H1 (cell line): ENCODE measurements around the gene UBD. TPM values are rescaled to one million over a fixed set of nuclear protein-coding genes. Genes with fewer than 3 reads are reported as not detected.
A peak's percentile ranks its signal among the peaks of the same experiment; 100 is the strongest.

Source experiments
- CTCF ChIA-PET: fragments of 300-600 bp; sonication (Branson Sonifier 250); formaldehyde crosslinking; loops from one replicate; lab custom pipeline; 2021; ENCODE audit not compliant: partially characterized antibody; lab: Charles Lee
- POLR2A ChIA-PET: fragments of 300-600 bp; sonication (Branson Sonifier 250); formaldehyde crosslinking; loops from one replicate; lab custom pipeline; 2021; ENCODE audit warnings: inconsistent platforms; ENCODE audit not compliant: partially characterized antibody; lab: Charles Lee
- DNase-seq, 2 experiments: peaks; one replicate each; pipeline versions ENCODE4 v3.0.0 to v3.0.0-alpha.2; 2010 to 2022; ENCODE audit warnings: low spot score in 2 of 2, low read depth in 1 of 2, mixed read lengths in 1 of 2
- FAIRE-seq: peaks from 2 replicates; lab custom pipeline; 2011; peaks lifted over from hg19 to GRCh38; lab: Jason Lieb, UNC
- H2AFZ ChIP-seq: 2 replicates; pipeline ENCODE4 v1.8.1; 2012; ENCODE audit warnings: low read length, inconsistent platforms
- H2AK5ac ChIP-seq: 2 replicates; pipeline ENCODE4 v1.6.1; 2013; ENCODE audit warnings: low read depth, low read length
- H2BK120ac ChIP-seq: replicated peaks from 2 replicates; pipeline ENCODE3; 2013; ENCODE audit warnings: low read depth, low read length, inconsistent platforms
- H2BK12ac ChIP-seq: 2 replicates; pipeline ENCODE4 v1.6.1; 2013; ENCODE audit warnings: low read depth, low read length
- H2BK15ac ChIP-seq: 2 replicates; pipeline ENCODE4 v1.6.1; 2013; ENCODE audit warnings: low read length
- H2BK20ac ChIP-seq: 2 replicates; pipeline ENCODE4 v1.6.1; 2013; ENCODE audit warnings: low read length
- H2BK5ac ChIP-seq: 2 replicates; pipeline ENCODE4 v1.6.1; 2013; ENCODE audit warnings: low read depth, low read length
- H3K14ac ChIP-seq: 2 replicates; pipeline ENCODE4 v1.6.1; 2013; ENCODE audit warnings: inconsistent platforms; ENCODE audit not compliant: insufficient read length
- H3K18ac ChIP-seq: 2 replicates; pipeline ENCODE4 v1.6.1; 2013; ENCODE audit warnings: low read length; ENCODE audit errors: extremely low read depth
- H3K23ac ChIP-seq: 2 replicates; pipeline ENCODE4 v1.6.1; 2013; ENCODE audit warnings: inconsistent platforms; ENCODE audit not compliant: insufficient read length
- H3K23me2 ChIP-seq: 2 replicates; pipeline ENCODE4 v1.6.1; 2013; ENCODE audit warnings: low read depth, low read length
- H3K27ac ChIP-seq: 2 replicates; pipeline ENCODE4 v1.6.1; 2011; ENCODE audit warnings: low read depth, low read length, inconsistent platforms
- H3K27me3 ChIP-seq, 4 experiments: replicated peaks in 1 of 4; 1 replicate in 1 of 4; 2 replicates in 3 of 4; pipeline versions ENCODE4 v1.6.1 to v1.8.1; 2011 to 2013; ENCODE audit warnings: low read length in 3 of 4, mild to moderate bottlenecking in 3 of 4, inconsistent platforms in 2 of 4, mixed read lengths in 2 of 4, moderate library complexity in 1 of 4; ENCODE audit not compliant: control insufficient read depth in 3 of 4, insufficient read depth in 3 of 4; ENCODE audit errors: extremely low read depth in 1 of 4
- H3K36me3 ChIP-seq, 4 experiments: 2 replicates each; pipeline versions ENCODE4 v1.6.1 to v1.8.1; 2011 to 2013; ENCODE audit warnings: mild to moderate bottlenecking in 4 of 4, low read length in 3 of 4, moderate library complexity in 2 of 4, control low read depth in 1 of 4, inconsistent platforms in 1 of 4; ENCODE audit not compliant: insufficient read depth in 4 of 4, control insufficient read depth in 2 of 4
- H3K4ac ChIP-seq: replicated peaks from 2 replicates; pipeline ENCODE3; 2013; ENCODE audit warnings: low read length, low read depth, mixed read lengths, inconsistent platforms; ENCODE audit not compliant: insufficient read length
- H3K4me1 ChIP-seq, 4 experiments: replicated peaks in 1 of 4; 1 replicate in 1 of 4; 2 replicates in 3 of 4; pipeline versions ENCODE4 v1.6.1 to v1.8.1; 2011 to 2013; ENCODE audit warnings: low read length in 3 of 4, inconsistent platforms in 2 of 4, mixed read lengths in 1 of 4; ENCODE audit not compliant: insufficient read depth in 4 of 4, control insufficient read depth in 3 of 4
- H3K4me2 ChIP-seq, 2 experiments: 2 replicates each; pipeline versions ENCODE4 v1.6.1 to v1.8.1; 2011 to 2013; ENCODE audit warnings: low read depth in 2 of 2, low read length in 2 of 2, control low read depth in 1 of 2, inconsistent platforms in 1 of 2, mild to moderate bottlenecking in 1 of 2; ENCODE audit not compliant: insufficient read depth in 1 of 2
- H3K4me3 ChIP-seq, 4 experiments: fragments of 200-600, 300-600 bp in 1 of 4; sonication (generic), shearing (Covaris generic), sonication (Bioruptor Twin) in 1 of 4; 2 replicates each; pipeline versions ENCODE4 v1.5.1 to v1.8.1; 2011 to 2016; ENCODE audit warnings: low read length in 4 of 4, low read depth in 3 of 4, control low read depth in 2 of 4, inconsistent platforms in 2 of 4, mild to moderate bottlenecking in 2 of 4, mixed read lengths in 1 of 4, moderate library complexity in 1 of 4; ENCODE audit not compliant: insufficient read depth in 2 of 4; ENCODE audit errors: extremely low read depth in 1 of 4
- H3K56ac ChIP-seq: replicated peaks from 2 replicates; pipeline ENCODE3; 2013; ENCODE audit warnings: low read depth, mild to moderate bottlenecking, mixed read lengths, low read length, inconsistent platforms; ENCODE audit not compliant: insufficient read length
- H3K79me1 ChIP-seq: 2 replicates; pipeline ENCODE4 v1.6.1; 2013; ENCODE audit warnings: low read depth, low read length, control low read depth
- H3K79me2 ChIP-seq, 2 experiments: 2 replicates each; pipeline versions ENCODE4 v1.6.1 to v1.8.1; 2012 to 2013; ENCODE audit warnings: low read length in 2 of 2, mild to moderate bottlenecking in 2 of 2, inconsistent platforms in 1 of 2; ENCODE audit not compliant: insufficient read depth in 2 of 2, control insufficient read depth in 1 of 2
- H3K9ac ChIP-seq, 4 experiments: replicated peaks in 1 of 4; 1 replicate in 1 of 4; 2 replicates in 3 of 4; pipeline versions ENCODE4 v1.6.1 to v1.8.1; 2011 to 2013; ENCODE audit warnings: low read depth in 3 of 4, low read length in 3 of 4, control low read depth in 2 of 4, mild to moderate bottlenecking in 2 of 4, moderate library complexity in 2 of 4, inconsistent platforms in 1 of 4; ENCODE audit errors: extremely low read depth in 1 of 4
- H3K9me3 ChIP-seq, 2 experiments: 2 replicates each; pipeline versions ENCODE4 v1.6.1 to v1.8.1; 2012 to 2013; ENCODE audit warnings: mild to moderate bottlenecking in 2 of 2, moderate library complexity in 2 of 2, control low read depth in 1 of 2, inconsistent platforms in 1 of 2, low read depth in 1 of 2, low read length in 1 of 2, mixed read lengths in 1 of 2; ENCODE audit not compliant: insufficient read depth in 2 of 2
- H4K20me1 ChIP-seq, 2 experiments: replicated peaks in 1 of 2; 2 replicates each; pipeline versions ENCODE3 to v1.8.1; 2011 to 2013; ENCODE audit warnings: inconsistent platforms in 2 of 2, low read length in 2 of 2, mild to moderate bottlenecking in 1 of 2; ENCODE audit not compliant: insufficient read depth in 2 of 2, control insufficient read depth in 1 of 2
- H4K5ac ChIP-seq: 2 replicates; pipeline ENCODE4 v1.6.1; 2013; ENCODE audit warnings: low read length, low read depth, mixed read lengths, inconsistent platforms; ENCODE audit not compliant: insufficient read length
- H4K8ac ChIP-seq: 2 replicates; pipeline ENCODE4 v1.8.0; 2013; ENCODE audit warnings: mild to moderate bottlenecking, moderate library complexity, low read length, inconsistent platforms; ENCODE audit not compliant: insufficient read depth; ENCODE audit errors: extremely low read depth
- H4K91ac ChIP-seq: replicated peaks from 2 replicates; pipeline ENCODE3; 2013; ENCODE audit warnings: low read length, mixed read lengths, inconsistent platforms; ENCODE audit not compliant: insufficient read length
- BRCA1 ChIP-seq: IDR thresholded peaks from 2 replicates; pipeline ENCODE4 v1.6.1; 2012; ENCODE audit warnings: low read depth, low read length, improper control_type of control experiment
- CEBPB ChIP-seq: IDR thresholded peaks from 2 replicates; pipeline ENCODE4 v1.6.1; 2012; ENCODE audit warnings: low read depth, low read length
- CHD1 ChIP-seq: IDR thresholded peaks from 2 replicates; pipeline ENCODE4 v1.6.1; 2012; ENCODE audit warnings: low read depth, low read length, improper control_type of control experiment
- EP300 ChIP-seq, 2 experiments: IDR thresholded peaks; 1 replicate in 1 of 2; 2 replicates in 1 of 2; pipeline ENCODE4 v1.6.1; 2011 to 2012; ENCODE audit warnings: low read depth in 2 of 2, low read length in 2 of 2, mild to moderate bottlenecking in 2 of 2, borderline replicate concordance in 1 of 2, inconsistent platforms in 1 of 2, moderate library complexity in 1 of 2
- FOSL1 ChIP-seq: IDR thresholded peaks from 2 replicates; pipeline ENCODE4 v1.6.1; 2011; ENCODE audit warnings: mild to moderate bottlenecking, low read depth, low read length, moderate library complexity; ENCODE audit not compliant: insufficient read depth
- SP1 ChIP-seq: IDR thresholded peaks from 2 replicates; pipeline ENCODE4 v1.6.1; 2011; ENCODE audit warnings: low read depth, low read length
- polyA plus RNA-seq, 7 experiments: library from polyadenylated mRNA; depleted of rRNA in 3 of 7; stranded (reverse) in 5 of 7; unstranded in 2 of 7; fragments of >200 nt in 5 of 7; fragments of 200-250 nt in 2 of 7; gene quantifications; 1 replicate in 5 of 7; 2 replicates in 1 of 7; 4 replicates in 1 of 7; pipeline versions ENCODE4 v1.2.1 to v1.2.3, GENCODE V29; 2011 to 2013; ENCODE audit warnings: missing spikeins in 2 of 7, mixed read lengths in 2 of 7
- total RNA-seq: library from RNA; stranded (reverse); fragmentation: NEBNext Ultra II Directional; extraction: Animal tissue kit (Norgen Biotek cat#: 25700); gene quantifications from 2 replicates; pipeline ENCODE4 v1.2.1, GENCODE V29; 2021

UBD gene
- total and polyA plus RNA-seq, 2 of the 8 experiments (the other 6 are each of a cell fraction or from before 2014, with no cell fraction given), result 0.23 TPM; not detected in 1

DNA sequence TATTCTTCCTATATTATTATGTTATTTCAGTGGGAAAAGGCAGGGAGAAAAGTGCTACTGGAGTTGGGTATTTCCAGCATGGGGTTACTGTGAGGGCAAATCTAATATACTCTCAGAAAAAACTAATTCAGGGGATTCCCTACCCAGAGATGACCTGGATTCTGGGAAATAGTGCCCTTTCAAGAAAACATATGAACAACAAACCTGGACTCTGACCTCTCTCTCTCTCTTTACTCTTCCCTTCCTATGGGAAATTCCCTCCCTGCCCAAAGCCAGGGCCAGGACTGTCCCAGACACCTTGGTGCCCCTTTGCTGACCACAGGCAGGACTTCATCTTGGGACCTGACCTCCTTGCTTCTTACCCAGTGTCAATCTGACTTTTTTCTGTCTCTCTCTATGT is 1.6 kb upstream of the UBD start:
- peaks cover 3 to 10% (median 8%) of the 10 kb centered on the region in 4 experiments for H3K27me3 ChIP-seq
- TF ChIP-seq CHD1 (no peak), SP1 (no peak), CEBPB (no peak), FOSL1 (no peak), BRCA1 (no peak), EP300 (IDR thresholded peaks at IDR 0.05; ENCODE audit: borderline replicate concordance in 1 of 2, low read depth in 2 of 2, low read length in 2 of 2) (no peak)
- TF ChIP-seq, all 59 proteins: peak for 0

More for the DNA sequence above, 1.6 kb upstream of the UBD start:
- Histone ChIP-seq H3K14ac (no peak overlapping the region), H2BK15ac (no peak overlapping the region), H3K9ac (no peak overlapping the region), H2AK5ac (no peak overlapping the region), H2BK120ac (no peak overlapping the region), H3K4ac (no peak overlapping the region), H3K18ac (no peak overlapping the region), H4K8ac (no peak overlapping the region), H3K4me3 (no peak overlapping the region), H2BK12ac (no peak overlapping the region), H2BK5ac (no peak overlapping the region), H3K4me2 (no peak overlapping the region), H4K91ac (peak overlapping the region; percentile 13), H2AFZ (no peak overlapping the region), H3K56ac (no peak overlapping the region), H4K5ac (no peak overlapping the region), H3K36me3 (no peaks in the 10 kb centered on the region), H3K9me3 (no peaks in the 10 kb centered on the region; a peak in 1 of 4 replicates), H2BK20ac (no peak overlapping the region), H3K23ac (no peak overlapping the region), H3K79me1 (no peaks in the 10 kb centered on the region), H3K4me1 (peaks cover 0 to 11% (median 9%) of the 10 kb centered on the region in 4 experiments; a peak in 5 of 7 replicates), H3K23me2 (no peaks in the 10 kb centered on the region), H4K20me1 (no peaks in the 10 kb centered on the region), H3K79me2 (no peaks in the 10 kb centered on the region), H3K27ac (no peak overlapping the region)
- POLR2A ChIA-PET, result interaction anchor here (1.3 kb wide), 1 partner anchor 11 kb away, joined by 3 read pairs; a partner anchor contains a TSS
- FAIRE-seq, result no peak
- CTCF ChIA-PET, result no interaction called here
- DNase-seq, result no peak
